Forelimb muscle (tissue), 1 donor: ENCODE measurements around the gene TRIML1. TPM values are rescaled to one million over a fixed set of nuclear protein-coding genes. Genes with fewer than 3 reads are reported as not detected.

Experiments
- DNase-seq: peaks from one replicate; pipeline ENCODE4 v3.0.0-alpha.2; 2013; ENCODE audit warnings: low read depth
- polyA plus RNA-seq: library from polyadenylated mRNA; unstranded; fragments of 120-200 nt; gene quantifications from one replicate; pipeline ENCODE4 v1.2.1, GENCODE V29; 2013; ENCODE audit not compliant: insufficient read length

The TRIML1 gene, protein sequence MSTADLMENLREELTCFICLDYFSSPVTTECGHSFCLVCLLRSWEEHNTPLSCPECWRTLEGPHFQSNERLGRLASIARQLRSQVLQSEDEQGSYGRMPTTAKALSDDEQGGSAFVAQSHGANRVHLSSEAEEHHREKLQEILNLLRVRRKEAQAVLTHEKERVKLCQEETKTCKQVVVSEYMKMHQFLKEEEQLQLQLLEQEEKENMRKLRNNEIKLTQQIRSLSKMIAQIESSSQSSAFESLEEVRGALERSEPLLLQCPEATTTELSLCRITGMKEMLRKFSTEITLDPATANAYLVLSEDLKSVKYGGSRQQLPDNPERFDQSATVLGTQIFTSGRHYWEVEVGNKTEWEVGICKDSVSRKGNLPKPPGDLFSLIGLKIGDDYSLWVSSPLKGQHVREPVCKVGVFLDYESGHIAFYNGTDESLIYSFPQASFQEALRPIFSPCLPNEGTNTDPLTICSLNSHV
- polyA plus RNA-seq = not detected

GRCh38 chr4:188139141-188139540 lies at the start of gene TRIML1:
TSS of gene TRIML1 (plus strand) at chr4:188139441. CDS start at chr4:188139559, 118 bp downstream.
- DNase-seq = no peak

DNA sequence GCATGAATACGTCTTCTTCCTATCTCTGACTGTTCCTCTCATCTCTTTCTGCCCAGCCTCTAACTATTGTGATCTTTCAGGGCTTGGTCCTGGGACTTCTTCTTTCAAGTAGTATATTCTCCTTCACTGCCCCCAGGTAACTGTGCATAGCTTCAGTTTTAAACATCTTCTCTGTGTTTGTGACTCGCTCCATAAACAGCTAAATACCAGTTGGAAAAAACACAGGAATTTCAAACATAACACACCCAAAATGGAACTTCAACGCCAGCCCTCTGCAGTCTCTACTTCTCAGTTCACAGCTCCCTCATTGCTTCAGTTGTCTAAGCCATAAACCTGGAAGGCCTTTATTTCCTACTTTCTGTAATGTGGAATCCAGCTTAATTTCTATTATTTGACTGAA lies 46.4 kb upstream of the TRIML1 start:
- DNase-seq = no peak

GRCh38 chr4:188106454-188106853 lies 32.8 kb upstream of the TRIML1 start:
- no peak for DNase-seq

GRCh38 chr4:188107931-188108843 lies 31.1 kb upstream of the TRIML1 start:
- DNase-seq = no peak

DNA sequence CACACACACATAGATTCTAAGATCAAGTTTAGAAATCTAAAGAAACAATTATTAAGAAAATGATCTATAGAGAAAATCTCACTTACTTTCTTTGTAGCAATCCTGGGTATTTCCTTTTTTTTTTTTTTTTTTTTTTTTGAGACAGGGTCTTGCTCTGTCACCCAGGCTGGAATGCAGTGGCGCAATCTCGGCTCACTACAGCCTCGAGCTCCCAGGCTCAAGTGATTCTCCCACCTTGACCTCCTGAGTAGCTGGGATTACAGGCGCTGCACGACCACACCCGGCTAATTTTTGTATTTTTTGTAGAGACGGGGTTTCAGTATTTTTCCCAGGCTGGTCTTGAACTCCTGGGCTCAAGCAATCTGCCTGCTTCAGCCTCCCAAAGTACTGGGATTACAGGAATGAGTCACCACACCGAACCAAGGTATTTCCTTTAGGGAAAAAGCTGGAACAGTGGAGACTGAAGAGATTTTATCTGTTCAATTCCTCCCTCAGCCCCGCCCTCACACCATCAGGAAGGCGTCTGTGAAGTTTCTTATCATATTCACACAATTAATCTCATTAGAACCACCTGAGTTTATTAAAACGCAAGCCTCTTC lies 30.0 kb upstream of the TRIML1 start, which contains the start of gene TRIML2:
TSS of gene TRIML2 (minus strand) at position 447 of the 599 bp plus-strand sequence. CDS start 4,235 bp downstream, outside the sequence.
- no peak for DNase-seq

DNA sequence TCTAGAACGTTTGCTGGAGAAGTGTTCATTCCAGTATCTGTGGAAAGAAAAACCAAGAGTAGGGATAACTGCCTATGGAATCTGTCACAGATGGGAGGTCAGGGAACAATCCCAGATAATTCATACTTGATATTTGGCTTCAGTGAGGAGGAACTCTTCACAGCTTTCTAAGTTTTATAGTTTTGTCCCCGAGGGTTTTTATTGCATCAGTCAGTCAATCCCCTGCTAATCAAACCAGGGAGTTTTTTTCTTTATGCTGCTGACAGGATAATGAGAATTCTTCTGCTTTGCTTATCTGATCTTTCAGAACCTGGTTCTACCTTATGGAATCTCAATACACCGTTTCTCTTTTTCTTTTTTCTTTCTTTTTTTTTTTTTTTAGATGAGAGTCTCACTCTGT lies 29.2 kb upstream of the TRIML1 start:
- no peak for DNase-seq

GRCh38 chr4:188110741-188111471 lies 28.3 kb upstream of the TRIML1 start:
- DNase-seq = no peak

- no peak for DNase-seq
Measured at GRCh38 chr4:188111955-188112354, 27.3 kb upstream of the TRIML1 start.

GRCh38 chr4:188113156-188113555 lies 26.1 kb upstream of the TRIML1 start:
- no peak for DNase-seq

DNA sequence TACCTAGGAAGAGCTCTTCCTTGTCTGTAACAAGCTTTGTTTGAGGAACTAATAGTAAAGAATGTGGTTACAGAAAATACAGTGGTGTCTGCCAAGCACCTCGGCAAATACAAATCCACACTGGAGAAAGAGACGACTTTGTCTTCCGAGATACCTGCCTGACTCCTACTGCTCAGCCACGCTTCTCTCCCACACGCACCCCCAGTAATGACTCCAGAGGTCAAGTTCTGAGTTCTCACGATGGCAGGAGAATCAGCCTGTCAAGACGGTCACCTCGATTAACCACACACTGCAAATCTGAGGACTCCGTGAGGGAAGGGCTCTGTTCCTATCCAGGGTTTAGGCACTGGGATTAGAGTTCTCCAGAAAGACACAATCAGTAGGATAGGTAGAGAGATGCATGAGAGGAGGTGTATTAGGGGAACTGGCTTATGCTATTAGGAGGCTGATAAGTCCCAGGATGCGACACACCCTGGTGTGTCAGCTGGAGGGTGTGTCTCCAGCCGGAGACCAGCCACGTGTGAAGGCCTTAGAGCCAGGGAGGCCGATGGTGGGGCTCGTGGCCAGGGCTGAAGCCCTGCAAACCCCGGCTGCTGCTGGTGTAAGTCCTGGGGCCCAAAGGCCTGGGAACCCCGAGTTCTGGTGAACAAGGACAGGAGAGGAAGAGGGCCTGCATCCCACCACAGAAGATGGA lies 21.5 kb upstream of the TRIML1 start:
- no peak for DNase-seq

- DNase-seq = no peak
Measured at GRCh38 chr4:188121530-188121929, 17.7 kb upstream of the TRIML1 start.

DNA sequence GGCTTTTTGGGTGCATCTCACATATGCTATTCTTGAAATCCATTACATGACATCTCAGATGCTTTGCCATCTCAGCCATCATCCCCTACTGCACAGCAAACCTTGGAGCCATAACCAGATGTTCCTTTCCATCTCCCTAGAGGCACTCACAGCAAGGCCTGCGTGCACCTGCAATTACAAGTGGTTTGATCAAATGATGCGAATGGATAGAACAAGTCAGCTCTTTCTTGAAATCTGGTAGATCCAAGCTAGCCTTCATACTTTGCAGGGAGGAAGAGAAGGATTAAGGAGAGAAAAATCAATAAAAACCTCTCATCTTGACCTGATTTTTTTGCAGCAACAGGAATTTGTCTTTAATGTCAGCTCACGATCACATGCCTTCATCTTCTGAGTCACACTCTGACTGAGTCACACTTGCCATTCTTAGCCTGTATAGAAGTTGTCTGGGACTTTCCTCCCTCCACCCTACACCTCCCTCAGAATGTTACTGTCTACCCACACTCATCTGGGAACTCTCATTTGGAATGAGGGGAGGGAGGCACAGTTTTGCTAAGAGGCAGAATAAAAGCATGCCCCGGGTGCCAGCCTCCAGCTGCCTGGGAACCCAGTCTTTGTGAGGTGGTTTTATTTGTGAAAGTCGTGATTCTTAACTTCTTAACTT lies 11.9 kb upstream of the TRIML1 start:
- DNase-seq = no peak

- DNase-seq = no peak
Measured at GRCh38 chr4:188130355-188130754, 8.9 kb upstream of the TRIML1 start.

GRCh38 chr4:188132232-188132631 lies 7.0 kb upstream of the TRIML1 start:
- no peak for DNase-seq

GRCh38 chr4:188138227-188138626 lies 1.0 kb upstream of the TRIML1 start:
- no peak for DNase-seq

DNA sequence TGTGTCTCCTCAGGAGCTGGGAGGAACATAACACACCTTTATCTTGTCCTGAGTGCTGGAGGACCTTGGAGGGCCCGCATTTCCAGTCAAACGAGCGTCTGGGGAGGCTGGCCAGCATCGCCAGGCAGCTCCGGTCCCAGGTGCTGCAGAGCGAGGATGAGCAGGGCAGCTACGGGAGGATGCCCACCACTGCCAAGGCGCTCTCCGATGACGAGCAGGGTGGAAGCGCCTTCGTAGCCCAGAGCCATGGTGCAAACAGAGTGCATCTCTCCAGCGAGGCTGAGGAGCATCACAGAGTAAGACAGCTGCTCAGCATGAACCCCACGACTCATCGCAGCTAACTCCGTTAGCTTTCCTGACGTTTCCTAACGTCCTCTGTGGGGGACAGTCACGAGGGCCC lies 430 bp downstream of the TRIML1 start:
- DNase-seq = no peak

DNA sequence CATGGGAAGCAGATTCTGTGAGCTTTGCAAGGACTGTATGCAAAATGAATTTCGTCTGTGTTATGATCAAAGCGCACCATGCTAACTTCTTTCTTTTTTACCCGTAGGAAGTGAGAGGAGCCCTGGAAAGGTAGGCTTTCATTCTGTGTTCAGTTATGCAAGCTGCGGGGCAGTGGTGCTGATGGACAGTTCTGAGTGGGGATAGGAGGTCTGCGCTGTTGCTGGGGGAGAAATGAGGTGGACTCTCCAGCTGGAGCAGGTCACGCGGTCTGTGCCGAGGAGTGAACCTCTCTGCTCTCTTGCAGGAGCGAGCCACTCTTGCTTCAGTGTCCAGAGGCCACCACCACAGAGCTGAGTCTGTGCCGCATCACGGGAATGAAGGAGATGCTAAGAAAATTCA lies 4.5 kb downstream of the TRIML1 start:
- no peak for DNase-seq

DNA sequence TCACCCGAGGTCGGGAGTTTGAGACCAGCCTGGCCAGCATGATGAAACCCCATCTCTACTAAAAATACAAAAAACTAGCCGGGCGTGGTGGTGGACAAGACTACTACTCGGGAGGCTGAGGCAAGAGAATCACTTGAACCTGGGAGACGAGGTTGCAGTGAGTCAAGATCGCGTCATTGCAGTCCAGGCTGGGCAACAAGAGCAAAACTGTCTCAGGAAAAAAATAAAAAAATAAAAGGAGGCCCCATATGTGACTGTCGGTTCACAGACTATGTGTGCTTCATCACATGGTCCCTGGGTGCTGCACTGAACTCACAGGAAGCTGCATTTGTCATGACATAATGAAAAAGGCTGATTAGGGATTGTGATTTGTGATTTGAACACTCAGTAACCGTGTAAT lies 6.4 kb downstream of the TRIML1 start:
- DNase-seq = no peak

DNA sequence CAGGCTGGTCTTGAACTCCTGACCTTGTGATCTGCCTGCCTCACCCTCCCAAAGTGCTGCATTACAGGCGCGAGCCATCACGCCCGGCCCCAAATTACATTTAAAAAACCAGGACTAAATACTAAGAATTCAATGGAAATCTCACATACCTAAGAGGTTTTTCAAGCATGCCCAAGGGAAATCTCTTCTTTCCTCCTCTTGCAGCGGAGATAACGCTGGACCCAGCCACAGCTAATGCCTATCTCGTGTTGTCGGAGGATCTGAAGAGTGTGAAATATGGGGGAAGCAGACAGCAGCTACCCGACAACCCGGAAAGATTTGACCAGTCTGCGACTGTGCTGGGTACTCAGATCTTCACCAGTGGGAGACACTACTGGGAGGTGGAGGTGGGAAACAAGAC lies 7.4 kb downstream of the TRIML1 start:
- DNase-seq = no peak

GRCh38 chr4:188147176-188147575 lies 7.9 kb downstream of the TRIML1 start:
- no peak for DNase-seq
